ENCODE results near the gene ESD.
"Not testable (repeated sequence)": the region's sequence is repeated elsewhere in the genome, so short reads cannot be mapped to it uniquely, and the experiment has no call there.

Gene ESD

GRCh38 chr13:46796515-46797474 lies at the start of gene ESD:
Gene ESD (minus strand): TSS chr13:46797161. CDS start chr13:46791413, 5,748 bp downstream.
- DNase-seq, result peak; percentile 87

- DNase-seq, result no peak
These were observed 49.8 kb upstream of the ESD start for GRCh38 chr13:46846726-46847125.

GRCh38 chr13:46845146-46845545 lies 48.2 kb upstream of the ESD start:
- no peak for DNase-seq

- DNase-seq, result no peak
These were observed 47.5 kb upstream of the ESD start for GRCh38 chr13:46844431-46844830.

GRCh38 chr13:46839399-46839798 lies 42.4 kb upstream of the ESD start:
- no peak for DNase-seq

- DNase-seq, result no peak
These were observed 37.7 kb upstream of the ESD start for GRCh38 chr13:46834657-46835056.

GRCh38 chr13:46831588-46832194 lies 34.7 kb upstream of the ESD start:
- peak; percentile 12 for DNase-seq

- no peak for DNase-seq
These were observed 33.5 kb upstream of the ESD start for GRCh38 chr13:46830405-46831005.

- no peak for DNase-seq
These were observed 25.6 kb upstream of the ESD start for GRCh38 chr13:46822551-46822950.

GRCh38 chr13:46817838-46818476 lies 21.0 kb upstream of the ESD start:
- no peak for DNase-seq

GRCh38 chr13:46817095-46817494 lies 20.1 kb upstream of the ESD start:
- DNase-seq, result no peak

- DNase-seq, result no peak
These were observed 19.4 kb upstream of the ESD start for GRCh38 chr13:46816371-46816770.

- no peak for DNase-seq
These were observed 15.4 kb upstream of the ESD start for GRCh38 chr13:46812301-46812797.

- DNase-seq, result no peak
These were observed 13.5 kb upstream of the ESD start for GRCh38 chr13:46810440-46810839.

- DNase-seq, result not testable (repeated sequence)
These were observed 8.0 kb upstream of the ESD start for GRCh38 chr13:46804921-46805320.

- no peak for DNase-seq
These were observed 7.4 kb upstream of the ESD start for GRCh38 chr13:46804391-46804815.

- DNase-seq, result no peak
These were observed 6.6 kb upstream of the ESD start for GRCh38 chr13:46803586-46803985.

- no peak for DNase-seq
These were observed 4.9 kb upstream of the ESD start for GRCh38 chr13:46801858-46802257.

- DNase-seq, result no peak
These were observed 2.2 kb upstream of the ESD start for GRCh38 chr13:46799139-46799538.

GRCh38 chr13:46797501-46798237 lies 708 bp upstream of the ESD start:
- DNase-seq, result no peak

GRCh38 chr13:46796129-46796514 lies 839 bp downstream of the ESD start:
- DNase-seq, result no peak

- DNase-seq, result no peak
These were observed 1.6 kb downstream of the ESD start for GRCh38 chr13:46795321-46795720.

Data from activated gamma-delta T cell treated with Interleukin-2 at 50 U/mL for 16 hours (primary cell).